Astrocyte of the hippocampus (primary cell): Measurements from ENCODE around the gene PDK2.

Experiments used
- DNase-seq: peaks from one replicate; pipeline ENCODE4 v3.0.0; 2011; ENCODE audit warnings: low read depth, low spot score

The PDK2 gene

DNA sequence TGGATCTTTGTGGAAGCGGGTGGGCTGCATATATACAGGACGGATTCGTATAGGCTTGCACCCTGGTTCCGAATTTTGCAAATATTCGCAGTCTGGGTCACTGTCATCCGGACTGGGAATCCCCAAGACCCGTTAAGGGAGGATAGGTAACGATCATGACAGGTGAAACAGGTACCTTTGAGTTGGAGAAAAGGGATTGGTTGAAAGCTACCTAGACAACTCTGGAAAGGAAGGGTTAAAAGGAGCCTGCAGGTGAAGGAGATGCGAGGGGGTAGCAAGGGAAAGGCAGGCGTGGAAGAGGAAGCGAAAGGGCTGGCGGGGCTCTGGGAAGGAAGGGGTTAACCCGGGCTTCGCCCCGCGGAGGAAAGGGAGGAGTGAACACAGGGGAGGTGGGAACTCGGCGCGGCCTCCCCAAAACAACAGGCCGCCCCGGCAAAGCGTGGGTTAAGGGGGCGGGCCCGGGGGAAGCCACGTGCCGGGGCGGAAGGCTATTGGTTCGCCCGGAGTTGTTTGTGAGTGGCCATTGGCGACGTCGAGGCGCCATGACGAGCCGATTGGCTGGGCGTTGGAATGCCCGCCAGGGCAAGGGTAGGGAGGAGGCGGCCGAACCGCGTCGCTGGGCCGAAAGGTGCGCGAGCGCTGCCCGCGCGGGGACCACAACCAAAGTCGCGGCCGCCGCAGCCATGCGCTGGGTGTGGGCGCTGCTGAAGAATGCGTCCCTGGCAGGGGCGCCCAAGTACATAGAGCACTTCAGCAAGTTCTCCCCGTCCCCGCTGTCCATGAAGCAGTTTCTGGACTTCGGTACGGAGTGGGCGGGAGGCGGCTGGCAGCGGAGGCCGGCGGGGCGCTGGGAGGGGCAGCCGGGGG, at the start of gene PDK2:
PDK2 (plus strand) TSS at position 599 of the 867 bp plus-strand sequence; CDS start at position 684, 85 bp downstream.
- DNase-seq: peak; percentile 98

DNA sequence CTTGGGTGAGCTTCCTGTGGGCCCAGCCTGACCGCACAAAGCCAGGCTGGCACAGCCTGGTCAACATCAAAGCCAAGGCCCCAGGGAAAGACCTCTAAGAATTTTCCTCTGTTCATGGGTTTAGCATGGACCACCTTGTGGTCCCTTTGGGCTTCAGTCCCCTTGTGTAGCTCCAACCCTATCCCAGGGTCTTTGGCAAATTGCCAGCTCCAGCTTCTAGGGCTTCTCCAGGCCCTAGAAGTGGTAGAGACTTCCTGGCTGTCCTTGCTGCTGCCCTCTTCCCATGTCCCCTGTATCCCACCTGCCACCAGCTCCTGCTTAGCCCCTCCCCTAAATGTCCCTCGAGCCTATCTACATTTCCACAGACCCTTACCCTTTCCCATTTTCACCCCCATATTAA, 49.0 kb upstream of the PDK2 start:
- DNase-seq: no peak

DNA sequence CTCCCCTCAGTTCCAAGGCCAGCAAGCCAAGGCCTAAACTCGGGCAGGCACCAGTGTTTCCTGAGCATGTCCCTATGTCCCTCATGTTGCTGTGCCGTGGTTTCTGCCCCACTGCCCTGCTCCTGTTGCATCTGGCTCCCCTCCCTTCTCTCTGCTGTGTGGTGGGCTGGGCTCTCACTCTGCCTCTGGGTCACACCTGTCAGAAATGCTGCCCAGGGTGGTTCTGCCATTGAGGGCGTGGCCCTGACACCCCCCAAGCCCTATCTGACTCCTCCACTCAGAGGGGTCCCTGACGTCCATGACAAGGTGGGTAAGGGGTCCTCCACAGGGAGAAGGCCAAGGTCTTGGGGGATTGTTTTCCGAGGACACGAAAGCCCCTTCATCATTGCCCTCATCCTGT, 48.5 kb upstream of the PDK2 start:
- DNase-seq: no peak

DNA sequence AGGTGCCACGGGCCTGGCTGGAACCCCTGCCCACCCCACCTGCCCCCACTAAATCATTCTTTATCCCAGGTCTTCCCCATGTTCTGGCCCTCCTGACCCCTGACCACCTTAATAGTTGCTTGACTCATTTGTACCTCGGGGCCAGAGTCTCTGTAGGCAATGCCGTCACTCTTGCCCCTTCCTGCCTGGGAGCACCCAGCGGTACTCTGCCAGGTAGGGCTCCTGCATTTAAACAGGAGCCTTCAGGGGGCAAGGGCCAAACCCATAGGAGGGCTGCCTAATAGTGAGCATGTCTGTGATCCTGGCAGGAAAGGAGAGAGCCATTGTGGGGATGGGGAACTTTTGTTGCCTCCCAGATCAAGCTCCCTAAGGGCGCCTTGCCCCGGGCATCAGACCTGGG, 48.1 kb upstream of the PDK2 start:
- DNase-seq: no peak

DNA sequence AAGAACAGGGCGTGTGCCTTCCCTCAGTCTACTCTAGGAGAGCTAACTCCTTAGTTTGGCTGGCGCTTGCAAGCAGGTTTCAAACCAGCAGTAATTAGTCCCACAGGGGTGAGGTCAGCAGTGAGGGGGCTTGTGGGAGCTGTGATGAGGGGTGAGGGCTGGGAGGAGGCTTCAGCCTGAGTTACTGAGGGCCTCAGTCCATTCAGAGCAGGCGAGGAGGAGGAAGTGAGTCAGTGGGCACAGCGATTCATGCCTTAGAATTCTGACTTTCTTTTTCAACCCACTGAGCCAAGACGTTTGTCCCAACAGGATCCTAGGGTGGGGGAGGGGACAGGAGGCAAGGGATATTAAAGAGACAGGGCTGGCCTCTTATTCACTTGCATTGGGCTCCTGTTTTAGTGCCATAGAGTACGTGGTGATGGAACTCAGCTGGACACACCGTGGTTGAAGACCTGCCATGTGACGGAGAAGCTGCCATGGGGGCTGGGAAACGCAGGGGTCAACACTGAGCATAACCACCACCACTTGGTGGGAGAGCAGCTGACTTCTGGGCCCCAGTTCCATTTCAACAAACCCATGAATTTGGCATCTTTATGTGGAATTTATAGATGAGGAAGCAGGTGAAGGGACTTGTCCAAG, 47.5 kb upstream of the PDK2 start:
- peak; percentile 84 for DNase-seq

DNA sequence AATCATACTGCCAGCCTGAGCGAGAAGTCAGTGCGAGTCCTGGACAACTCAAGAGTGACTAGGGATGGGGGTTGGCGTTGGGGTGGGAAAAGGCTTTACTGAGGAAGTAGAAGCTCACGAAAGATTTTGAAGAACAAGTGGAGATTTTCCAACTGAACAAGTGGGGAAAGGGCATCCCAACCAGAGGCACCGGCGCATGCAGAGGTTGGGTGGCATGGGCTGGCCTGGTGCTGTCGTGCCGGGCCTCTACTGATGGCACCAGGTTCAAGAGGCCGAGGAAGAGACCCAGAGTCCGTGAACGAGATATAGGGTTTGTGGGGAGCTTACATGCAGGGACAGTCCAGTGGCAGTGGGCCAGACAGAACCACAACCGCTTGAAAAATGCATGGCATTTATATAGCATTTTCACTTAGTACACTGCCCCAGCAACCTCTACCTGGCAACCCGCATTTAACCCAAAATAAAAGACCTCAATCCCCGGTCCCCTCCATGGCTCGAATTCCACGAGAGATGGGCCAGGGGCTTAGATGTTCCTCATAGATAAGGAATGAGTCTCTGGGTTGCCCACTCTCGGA, 46.9 kb upstream of the PDK2 start:
- DNase-seq: peak; percentile 81

DNA sequence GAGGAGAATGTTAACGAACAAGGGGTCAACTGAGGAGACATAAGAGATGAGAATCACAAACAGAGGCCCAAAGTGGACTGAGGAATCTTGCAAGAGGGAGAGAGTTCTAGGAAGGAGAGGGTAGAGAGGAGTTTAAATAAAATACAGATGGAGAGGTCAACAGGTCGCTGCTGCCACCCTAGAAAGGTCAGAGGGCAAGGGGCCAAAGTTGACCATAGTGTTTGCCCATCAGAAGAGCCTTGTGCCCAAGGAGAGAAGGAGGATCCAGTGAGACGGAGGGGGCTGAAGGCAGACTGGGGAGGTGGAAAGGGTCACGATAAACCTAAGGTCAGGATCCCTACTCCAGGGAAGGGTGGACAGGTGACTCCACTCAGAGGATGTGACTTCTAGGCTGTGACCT, 46.2 kb upstream of the PDK2 start:
- DNase-seq: no peak

DNA sequence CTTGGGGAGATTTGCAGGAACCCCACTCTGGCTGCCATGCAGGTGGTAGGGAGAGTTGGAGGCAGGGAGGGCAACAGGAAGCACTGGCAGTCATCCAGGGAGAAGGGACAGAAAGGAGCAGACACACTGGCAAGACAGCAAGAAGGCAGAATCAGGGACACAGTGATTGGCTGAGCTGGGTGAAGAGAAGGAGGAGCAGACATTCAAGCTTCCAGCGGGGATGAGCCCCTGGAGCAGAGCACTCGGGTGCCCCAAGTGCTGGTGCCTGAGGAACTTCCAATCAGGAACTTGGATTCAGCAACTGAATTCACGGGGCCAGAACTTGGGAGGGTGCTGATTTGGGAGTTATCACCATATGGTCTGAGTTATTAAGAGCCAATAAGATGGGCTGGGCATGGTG, 45.5 kb upstream of the PDK2 start:
- no peak for DNase-seq

DNA sequence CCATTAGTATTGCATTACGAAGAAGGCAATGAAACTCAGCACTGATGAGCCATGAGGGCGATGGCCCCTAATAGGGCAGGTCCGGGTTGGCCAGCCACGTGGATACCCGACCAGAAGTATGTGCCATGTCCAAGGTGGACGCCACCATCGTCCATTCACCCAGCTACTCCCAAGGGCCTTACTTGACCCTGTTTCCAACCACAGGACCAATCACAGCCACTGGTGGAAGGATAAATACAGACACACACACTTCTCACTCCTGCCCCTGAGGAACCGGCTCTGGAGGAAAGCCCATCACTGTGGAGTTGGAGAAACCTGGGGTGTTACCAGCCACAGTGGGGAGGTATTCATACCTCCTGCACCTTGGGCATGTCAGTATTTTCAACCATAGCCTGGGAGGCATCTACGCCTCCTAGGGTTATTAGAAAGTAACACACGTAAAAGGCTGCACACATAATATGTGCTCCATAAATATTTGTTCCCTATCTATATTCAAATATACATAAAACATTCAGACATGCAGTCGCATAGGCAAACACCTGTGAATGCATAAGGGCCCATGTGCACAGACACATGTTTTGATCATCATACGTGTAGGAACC, 44.6 kb upstream of the PDK2 start:
- DNase-seq: no peak

DNA sequence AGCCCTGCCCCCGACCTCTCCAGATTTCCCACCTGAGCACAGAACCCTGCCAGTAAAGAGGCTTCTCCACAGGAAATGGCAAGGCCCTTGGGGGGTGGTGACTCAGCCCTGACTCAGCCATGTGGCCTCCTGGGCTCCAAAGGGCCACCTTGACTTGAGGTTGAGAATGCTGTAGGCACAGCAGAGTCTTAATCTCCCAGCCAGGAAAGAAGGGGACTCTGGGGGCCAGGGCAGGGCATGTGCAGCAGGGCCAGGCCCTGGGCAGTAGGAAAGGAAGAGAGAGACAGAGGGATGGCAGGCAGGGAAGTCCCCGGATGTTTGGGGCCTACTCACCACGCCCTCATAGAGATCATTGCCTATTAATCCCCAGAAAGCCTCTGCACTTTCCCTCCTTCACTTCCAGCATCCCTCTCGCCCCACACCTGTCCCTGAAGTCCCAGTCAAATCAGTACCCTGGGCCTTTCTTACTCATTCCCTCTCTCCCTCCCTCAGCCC, 44.0 kb upstream of the PDK2 start:
- DNase-seq: peak; percentile 90

DNA sequence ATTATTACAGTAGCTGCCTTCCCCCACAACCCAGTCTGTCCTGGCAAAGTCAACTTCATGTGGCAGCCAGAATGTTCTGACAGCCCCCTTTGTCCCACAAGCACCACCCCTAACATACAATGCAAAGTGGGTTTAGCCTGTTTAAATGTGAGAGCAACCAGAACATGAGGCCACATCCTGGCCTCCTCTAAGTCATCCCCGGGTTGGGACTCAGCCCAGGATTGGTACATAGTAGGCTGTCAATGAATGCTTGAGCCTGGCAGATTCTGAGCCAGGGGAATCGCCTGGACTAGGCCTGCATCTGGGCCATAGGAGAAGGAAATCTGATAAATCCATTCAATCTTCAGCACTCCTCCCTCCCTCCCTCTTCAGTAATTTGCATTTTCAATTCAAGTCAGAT, 43.5 kb upstream of the PDK2 start:
- DNase-seq: peak; percentile 42

DNA sequence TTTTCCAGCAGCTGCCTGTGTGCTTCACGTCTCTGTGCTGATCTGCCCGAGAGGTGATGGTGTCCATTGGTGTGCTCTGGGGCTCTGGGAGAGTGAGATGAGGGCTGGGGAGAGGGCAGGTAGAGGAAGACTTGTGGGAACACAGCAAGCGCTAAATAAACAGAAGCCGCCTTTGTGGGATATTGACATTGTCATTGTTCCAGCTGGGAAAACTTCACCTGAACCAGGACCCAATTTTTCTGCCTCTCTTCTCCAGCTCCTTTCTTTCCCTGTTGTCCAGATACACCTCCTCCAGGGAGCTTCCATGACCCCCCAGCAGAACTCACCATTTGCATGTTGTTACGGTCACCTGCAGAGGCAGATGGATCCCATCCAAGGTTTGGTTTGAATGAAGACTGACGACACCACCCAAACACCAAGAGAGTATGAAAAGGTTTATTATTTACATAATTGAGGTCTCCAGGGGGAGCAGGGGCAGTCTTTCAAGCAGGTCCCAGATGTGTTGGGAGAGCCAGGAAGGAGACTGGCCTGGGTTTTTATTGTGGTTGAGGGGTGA, 42.8 kb upstream of the PDK2 start:
- DNase-seq: no peak

DNA sequence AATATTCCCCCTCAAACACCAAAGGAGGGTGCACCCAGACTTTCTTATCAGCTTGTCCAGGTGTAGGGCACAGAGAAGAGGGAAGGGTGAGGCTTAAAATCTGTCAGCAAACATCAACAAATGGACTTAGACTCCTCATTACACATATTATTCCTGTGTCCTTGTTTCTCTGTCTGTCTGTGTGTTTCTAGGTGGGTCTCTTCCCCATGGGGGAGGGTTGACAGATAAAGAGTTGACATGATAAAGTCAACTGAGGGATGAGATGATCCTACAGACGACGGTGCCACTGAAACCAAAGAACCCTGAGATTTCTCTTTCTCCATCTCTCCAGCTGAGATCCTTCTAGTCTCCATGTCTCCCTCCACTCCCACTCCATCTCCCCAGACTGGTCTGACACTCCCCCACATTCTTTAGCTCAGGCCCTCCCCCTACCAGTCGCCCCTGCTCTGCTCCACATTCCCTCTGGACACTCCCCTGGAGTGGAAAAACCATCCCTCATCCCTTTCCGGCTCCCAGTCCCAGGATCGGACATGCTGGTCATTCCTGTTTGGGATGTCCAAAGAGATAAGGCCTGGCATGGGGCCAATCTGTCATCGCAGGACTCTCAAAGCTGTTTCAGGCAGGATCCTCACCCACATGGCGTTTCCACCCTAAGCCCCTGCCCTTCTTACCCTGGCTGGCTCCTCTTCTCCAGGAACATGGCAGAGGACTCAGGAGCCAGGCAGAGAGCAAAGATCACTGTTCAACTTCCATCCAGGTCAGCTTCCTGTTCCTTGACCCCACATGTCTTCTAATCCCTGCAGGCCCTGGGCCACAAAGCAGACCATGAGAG, 42.1 kb upstream of the PDK2 start:
- DNase-seq: peak; percentile 35

DNA sequence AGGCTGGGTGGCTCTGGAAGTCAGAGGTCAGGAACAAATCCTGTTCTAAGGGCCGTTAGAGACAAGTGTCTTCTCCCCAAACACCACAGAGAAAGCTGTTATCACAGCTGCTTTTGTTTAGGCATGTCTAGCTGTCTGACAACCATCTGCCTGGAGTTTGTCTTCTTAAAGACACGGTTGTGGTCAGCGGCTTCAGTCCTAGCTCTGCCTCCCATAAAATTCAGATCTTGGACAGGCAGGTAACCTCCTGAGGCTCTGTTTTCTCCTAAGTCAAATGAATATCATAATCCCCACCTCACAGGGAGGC, 41.5 kb upstream of the PDK2 start:
- DNase-seq: no peak

DNA sequence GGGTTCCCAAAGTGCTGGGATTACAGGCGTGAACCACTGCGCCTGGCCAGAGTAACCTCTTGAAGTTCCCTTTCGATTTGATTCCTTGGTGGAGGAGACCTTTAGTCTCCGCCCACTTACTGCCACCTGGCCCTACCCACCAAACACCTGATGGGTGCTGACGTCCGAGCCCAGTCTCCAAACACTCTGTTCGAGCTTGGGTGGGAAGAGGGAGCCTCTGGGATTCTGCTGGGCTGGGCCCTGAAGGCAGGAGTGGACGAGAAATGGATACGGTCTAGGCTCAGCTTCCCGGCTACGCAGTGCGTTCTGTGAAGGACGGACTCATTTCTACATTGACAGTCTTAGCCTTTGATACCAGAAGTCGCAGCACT, 40.1 kb upstream of the PDK2 start:
- peak; percentile 60 for DNase-seq

DNA sequence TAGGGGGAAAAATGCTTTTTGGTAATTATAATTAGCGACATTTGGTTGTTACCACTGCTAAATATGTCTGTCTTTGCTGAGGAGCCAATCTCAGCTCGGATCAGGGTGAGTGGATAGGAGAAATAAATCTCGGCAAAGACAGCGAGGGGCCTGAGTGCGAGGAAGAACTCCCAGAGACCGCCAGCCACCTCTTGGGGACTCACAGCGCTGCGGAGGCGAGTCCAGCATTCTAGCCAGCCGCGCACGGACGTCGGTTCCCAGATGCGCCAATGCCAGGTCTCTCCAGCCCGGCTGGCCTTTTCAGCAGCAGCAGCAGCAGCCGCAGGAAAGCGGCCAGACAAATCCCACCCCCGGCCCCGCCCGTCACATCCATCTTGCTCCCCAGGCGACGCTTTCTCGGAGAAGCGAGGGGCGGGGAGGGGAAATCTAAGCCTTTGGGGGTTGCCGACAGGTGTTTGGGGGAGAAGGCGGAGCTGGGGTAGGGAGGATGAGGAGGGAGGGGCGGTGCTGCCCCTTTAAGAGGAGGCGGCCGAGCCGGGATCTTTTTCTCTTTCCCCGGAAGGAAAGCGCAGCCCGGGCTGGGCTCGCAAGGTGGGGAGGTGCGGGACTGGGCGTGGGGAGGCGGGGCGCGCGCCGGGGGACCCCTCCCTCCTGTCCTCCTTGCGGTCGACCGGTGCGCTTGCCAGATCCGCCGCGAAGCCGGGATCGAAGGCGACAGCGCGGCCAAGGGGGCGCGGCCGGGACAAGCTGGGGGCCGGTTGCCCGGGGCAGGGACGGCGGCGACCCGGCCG, 39.5 kb upstream of the PDK2 start, which contains the start of gene ITGA3:
ITGA3 (plus strand) TSS at position 685 of the 791 bp plus-strand sequence. CDS start 330 bp downstream, outside the sequence.
- DNase-seq: peak; percentile 94

DNA sequence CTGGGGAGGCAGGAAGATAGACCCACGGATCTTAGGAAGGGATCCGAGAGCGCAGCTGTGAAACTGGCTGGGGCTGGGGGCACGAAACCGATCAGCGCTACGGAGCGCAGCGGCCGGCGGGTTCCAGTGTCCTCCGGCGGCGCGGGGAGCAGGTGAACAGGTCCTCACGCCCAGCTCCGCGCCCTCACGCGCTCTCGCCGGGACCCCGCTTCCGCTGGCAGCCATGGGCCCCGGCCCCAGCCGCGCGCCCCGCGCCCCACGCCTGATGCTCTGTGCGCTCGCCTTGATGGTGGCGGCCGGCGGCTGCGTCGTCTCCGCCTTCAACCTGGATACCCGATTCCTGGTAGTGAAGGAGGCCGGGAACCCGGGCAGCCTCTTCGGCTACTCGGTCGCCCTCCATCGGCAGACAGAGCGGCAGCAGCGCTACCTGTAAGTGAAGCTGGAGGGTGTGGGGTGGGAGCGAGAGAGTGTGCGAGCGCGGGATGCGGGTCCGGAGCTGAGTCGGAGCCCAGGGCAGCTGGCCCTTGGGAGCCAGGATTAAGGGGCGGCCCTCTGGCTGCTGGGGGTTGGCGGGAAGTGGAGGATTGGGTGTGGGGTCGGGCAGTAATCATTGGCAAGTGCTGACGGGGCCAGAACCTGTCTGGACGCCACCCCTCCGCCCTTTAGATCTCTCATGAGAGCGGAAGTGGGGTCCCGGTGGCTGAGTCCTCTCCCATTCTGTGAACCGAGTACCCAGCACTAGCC, 38.8 kb upstream of the PDK2 start:
- peak; percentile 90 for DNase-seq

DNA sequence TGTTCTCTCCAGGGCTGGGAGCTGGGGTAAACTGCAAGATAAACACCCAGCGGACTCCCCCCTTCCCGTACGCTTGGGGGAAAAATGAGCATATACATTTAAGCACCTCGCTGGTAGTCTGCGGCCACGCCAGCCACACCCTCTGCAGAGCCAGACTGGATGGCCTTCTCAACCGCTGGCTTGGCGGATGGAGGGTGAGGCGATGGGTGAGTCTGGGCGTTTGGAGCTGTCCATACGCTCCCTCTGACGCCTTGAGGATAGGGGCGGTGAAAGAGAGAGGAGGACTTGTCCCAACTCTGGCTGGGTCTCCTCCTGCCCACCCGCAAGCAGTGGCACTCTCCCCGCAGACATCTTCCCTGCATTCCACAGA, 38.2 kb upstream of the PDK2 start:
- peak; percentile 73 for DNase-seq

DNA sequence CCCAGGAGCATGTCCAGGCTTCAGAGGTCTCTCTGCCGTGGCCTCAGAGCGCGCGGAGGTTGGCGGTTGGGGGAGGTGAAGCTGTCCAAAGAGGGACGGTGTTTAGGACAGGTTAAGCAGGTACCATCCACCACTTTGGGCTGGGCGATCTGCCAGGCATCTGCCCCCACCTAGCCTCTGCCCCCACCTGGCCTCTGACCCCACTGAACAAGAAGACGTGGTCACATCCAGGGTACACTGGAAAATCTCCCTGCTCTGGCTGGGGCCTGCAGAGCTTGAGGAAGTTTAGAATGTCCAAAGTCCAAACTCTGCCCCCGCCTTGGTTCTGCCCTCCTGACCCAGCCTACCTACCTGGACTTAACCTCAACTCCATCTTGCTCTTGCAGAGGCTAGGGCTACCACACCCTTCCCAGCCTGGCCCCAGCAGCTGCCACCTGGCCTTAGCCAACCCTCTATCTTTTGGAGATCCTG, 37.6 kb upstream of the PDK2 start:
- DNase-seq: no peak
